ENCODE results near the gene MINAR2. TPM values are rescaled to one million over a fixed set of nuclear protein-coding genes. Genes with fewer than 3 reads are reported as not detected.

MINAR2 gene
- total RNA-seq, 1 experiment from 2014 or later = not detected

DNA sequence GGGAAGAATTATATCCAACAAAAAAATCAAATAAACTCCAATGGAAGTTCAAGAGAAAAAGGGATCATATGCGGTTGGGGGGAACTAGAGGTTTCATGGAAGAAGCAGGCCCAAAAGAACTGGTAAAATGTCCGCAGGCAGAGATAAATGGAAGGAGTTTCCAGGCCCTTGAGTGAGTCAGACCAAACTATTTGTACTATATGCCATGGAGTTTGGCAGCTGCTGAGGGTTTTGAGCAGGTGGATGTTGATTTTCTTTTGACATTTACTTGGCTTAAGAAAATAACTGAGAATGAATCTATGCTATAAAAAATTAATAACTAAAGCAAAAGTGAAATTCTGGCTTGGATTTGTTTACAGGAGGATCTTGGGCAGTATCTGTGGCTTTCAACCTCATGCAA is 33.7 kb downstream of the MINAR2 start:
- H3K27me3 Mint-ChIP-seq (ENCODE audit: insufficient read depth, unreplicated experiment) = no peaks in the 10 kb centered on the region
- ChIA-PET CTCF (no interaction called here), POLR2A (no interaction called here)
- no peak overlapping the region for H3K4me3 Mint-ChIP-seq (ENCODE audit: unreplicated experiment)
- Histone ChIP-seq H3K9me3 (no peaks in the 10 kb centered on the region), H3K4me3 (ENCODE audit: low read depth, low read length) (no peak overlapping the region), H3K36me3 (ENCODE audit: control insufficient read depth, insufficient read depth, low read length) (no peaks in the 10 kb centered on the region), H3K27me3 (replicated peaks; ENCODE audit: control insufficient read depth, insufficient read depth, low read length) (no peaks in the 10 kb centered on the region), H3K4me1 (no peaks in the 10 kb centered on the region)
- BruUV-seq (replicated peaks) = no TSS peak
- TF ChIP-seq, protein P1, sequence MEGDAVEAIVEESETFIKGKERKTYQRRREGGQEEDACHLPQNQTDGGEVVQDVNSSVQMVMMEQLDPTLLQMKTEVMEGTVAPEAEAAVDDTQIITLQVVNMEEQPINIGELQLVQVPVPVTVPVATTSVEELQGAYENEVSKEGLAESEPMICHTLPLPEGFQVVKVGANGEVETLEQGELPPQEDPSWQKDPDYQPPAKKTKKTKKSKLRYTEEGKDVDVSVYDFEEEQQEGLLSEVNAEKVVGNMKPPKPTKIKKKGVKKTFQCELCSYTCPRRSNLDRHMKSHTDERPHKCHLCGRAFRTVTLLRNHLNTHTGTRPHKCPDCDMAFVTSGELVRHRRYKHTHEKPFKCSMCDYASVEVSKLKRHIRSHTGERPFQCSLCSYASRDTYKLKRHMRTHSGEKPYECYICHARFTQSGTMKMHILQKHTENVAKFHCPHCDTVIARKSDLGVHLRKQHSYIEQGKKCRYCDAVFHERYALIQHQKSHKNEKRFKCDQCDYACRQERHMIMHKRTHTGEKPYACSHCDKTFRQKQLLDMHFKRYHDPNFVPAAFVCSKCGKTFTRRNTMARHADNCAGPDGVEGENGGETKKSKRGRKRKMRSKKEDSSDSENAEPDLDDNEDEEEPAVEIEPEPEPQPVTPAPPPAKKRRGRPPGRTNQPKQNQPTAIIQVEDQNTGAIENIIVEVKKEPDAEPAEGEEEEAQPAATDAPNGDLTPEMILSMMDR (IDR thresholded peaks at IDR 0.05; ENCODE audit: insufficient read depth in 1 of 2, low read depth in 1 of 2, low read length in 1 of 2, severe bottlenecking in 1 of 2, unreplicated experiment in 1 of 2) = no peak
- no peak overlapping the region for H3K27ac Mint-ChIP-seq (ENCODE audit: unreplicated experiment)
- H3K36me3 Mint-ChIP-seq (ENCODE audit: insufficient read depth, unreplicated experiment) = no peaks in the 10 kb centered on the region
- no peak for DNase-seq
- no peaks in the 10 kb centered on the region for H3K4me1 Mint-ChIP-seq (ENCODE audit: low read depth, unreplicated experiment)
- no peaks in the 10 kb centered on the region for H3K9me3 Mint-ChIP-seq (ENCODE audit: unreplicated experiment)
- intact Hi-C loops (cut with micrococcal nuclease; ENCODE audit: unreplicated experiment) = no loop called here

DNA sequence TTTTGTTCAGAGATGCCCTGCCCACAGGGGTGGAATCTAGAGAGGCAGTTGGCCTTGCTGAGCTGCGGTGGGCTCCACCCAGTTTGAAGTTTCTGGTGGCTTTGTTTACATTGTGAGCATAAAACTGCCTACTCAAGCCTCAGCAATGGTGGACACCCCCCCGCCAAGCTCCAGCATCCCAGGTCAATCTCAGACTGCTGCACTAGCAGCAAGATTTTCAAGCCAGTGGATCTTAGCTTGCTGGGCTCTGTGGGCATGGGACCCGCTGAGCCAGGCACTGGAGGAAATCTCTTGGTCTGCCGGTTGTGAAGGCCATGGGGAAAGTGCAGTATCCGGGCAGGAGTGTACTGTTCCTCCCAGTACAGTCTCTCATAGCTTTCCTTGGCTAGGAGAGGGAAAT is 55.5 kb downstream of the MINAR2 start:
- no peaks in the 10 kb centered on the region for H3K36me3 Mint-ChIP-seq (ENCODE audit: insufficient read depth, unreplicated experiment)
- ChIA-PET CTCF (no interaction called here), POLR2A (no interaction called here)
- BruUV-seq (replicated peaks) = no TSS peak
- no peak overlapping the region for H3K4me3 ChIP-seq (ENCODE audit: low read depth, low read length)
- no peaks in the 10 kb centered on the region for H3K4me1 Mint-ChIP-seq (ENCODE audit: low read depth, unreplicated experiment)
- H3K9me3 Mint-ChIP-seq (ENCODE audit: unreplicated experiment) = peaks cover 29% of the 10 kb centered on the region
- H3K36me3 ChIP-seq (ENCODE audit: control insufficient read depth, insufficient read depth, low read length) = no peaks in the 10 kb centered on the region
- H3K4me3 Mint-ChIP-seq (ENCODE audit: unreplicated experiment) = no peak overlapping the region
- H3K27me3 ChIP-seq (replicated peaks; ENCODE audit: control insufficient read depth, insufficient read depth, low read length) = no peaks in the 10 kb centered on the region
- TF ChIP-seq, protein P1 (IDR thresholded peaks at IDR 0.05; ENCODE audit: insufficient read depth in 1 of 2, low read depth in 1 of 2, low read length in 1 of 2, severe bottlenecking in 1 of 2, unreplicated experiment in 1 of 2) = no peak
- no peaks in the 10 kb centered on the region for H3K27me3 Mint-ChIP-seq (ENCODE audit: insufficient read depth, unreplicated experiment)
- no peaks in the 10 kb centered on the region for H3K9me3 ChIP-seq
- DNase-seq = no peak
- no peak overlapping the region for H3K27ac Mint-ChIP-seq (ENCODE audit: unreplicated experiment)
- H3K4me1 ChIP-seq = no peaks in the 10 kb centered on the region
- intact Hi-C loops (cut with micrococcal nuclease; ENCODE audit: unreplicated experiment) = no loop called here

DNA sequence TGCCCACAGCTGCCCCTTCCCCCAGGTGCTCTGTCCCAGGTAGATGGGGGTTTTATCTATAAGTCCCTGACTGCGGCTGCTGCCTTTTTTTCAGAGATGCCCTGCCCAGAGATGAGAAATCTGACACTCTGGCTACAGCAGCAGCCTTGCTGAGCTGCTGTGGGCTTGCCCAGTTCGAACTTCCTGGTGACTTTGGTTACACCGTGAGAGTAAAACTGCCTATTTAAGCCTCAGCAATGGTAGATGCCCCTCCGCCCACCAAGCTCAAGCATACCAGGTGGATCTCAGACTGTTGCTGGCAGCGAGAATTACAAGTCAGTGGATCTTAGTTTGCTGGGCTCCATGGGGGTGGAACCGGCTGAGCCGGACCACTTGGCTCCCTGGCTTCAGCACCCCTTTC is 56.8 kb downstream of the MINAR2 start:
- DNase-seq = no peak
- H3K4me3 Mint-ChIP-seq (ENCODE audit: unreplicated experiment) = no peak overlapping the region
- Histone ChIP-seq H3K9me3 (no peaks in the 10 kb centered on the region), H3K27me3 (replicated peaks; ENCODE audit: control insufficient read depth, insufficient read depth, low read length) (no peaks in the 10 kb centered on the region), H3K36me3 (ENCODE audit: control insufficient read depth, insufficient read depth, low read length) (no peaks in the 10 kb centered on the region), H3K4me1 (no peaks in the 10 kb centered on the region), H3K4me3 (ENCODE audit: low read depth, low read length) (no peak overlapping the region)
- no peak overlapping the region for H3K27ac Mint-ChIP-seq (ENCODE audit: unreplicated experiment)
- H3K27me3 Mint-ChIP-seq (ENCODE audit: insufficient read depth, unreplicated experiment) = no peaks in the 10 kb centered on the region
- POLR2A ChIA-PET = no interaction called here
- CTCF ChIA-PET = no interaction called here
- no peaks in the 10 kb centered on the region for H3K36me3 Mint-ChIP-seq (ENCODE audit: insufficient read depth, unreplicated experiment)
- TF ChIP-seq, protein P1 (IDR thresholded peaks at IDR 0.05; ENCODE audit: insufficient read depth in 1 of 2, low read depth in 1 of 2, low read length in 1 of 2, severe bottlenecking in 1 of 2, unreplicated experiment in 1 of 2) = no peak
- BruUV-seq (replicated peaks) = no TSS peak
- intact Hi-C loops (cut with micrococcal nuclease; ENCODE audit: unreplicated experiment) = no loop called here
- peaks cover 18% of the 10 kb centered on the region for H3K9me3 Mint-ChIP-seq (ENCODE audit: unreplicated experiment)
- no peaks in the 10 kb centered on the region for H3K4me1 Mint-ChIP-seq (ENCODE audit: low read depth, unreplicated experiment)
